ENCODE measurements around the gene DUS4L.

DNA sequence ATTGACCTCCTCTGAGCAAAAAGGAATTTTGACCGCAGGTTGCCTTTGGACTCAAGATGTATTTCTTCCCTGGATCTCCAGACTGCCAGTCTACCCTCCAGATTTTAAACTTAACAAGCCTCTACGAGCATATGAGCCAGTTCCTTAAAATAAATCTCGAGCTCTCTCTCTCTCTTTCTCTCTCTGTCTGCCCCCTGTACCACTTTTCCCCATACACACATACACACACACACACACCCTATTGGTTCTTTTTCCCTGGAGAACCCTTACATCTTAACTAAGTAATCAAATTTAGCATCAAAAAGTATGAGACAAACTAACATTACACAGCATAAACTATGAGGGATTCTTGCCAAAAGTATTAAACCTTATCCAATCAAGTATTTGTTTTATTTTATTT, 27.6 kb downstream of the DUS4L start:
- TF ChIP-seq POLR2AphosphoS5 (IDR thresholded peaks at IDR 0.05), result no peak
- TF ChIP-seq EP300 (IDR thresholded peaks at IDR 0.05), result no peak
- TF ChIP-seq POLR2A (IDR thresholded peaks at IDR 0.05), result no peak
- TF ChIP-seq, protein P1, sequence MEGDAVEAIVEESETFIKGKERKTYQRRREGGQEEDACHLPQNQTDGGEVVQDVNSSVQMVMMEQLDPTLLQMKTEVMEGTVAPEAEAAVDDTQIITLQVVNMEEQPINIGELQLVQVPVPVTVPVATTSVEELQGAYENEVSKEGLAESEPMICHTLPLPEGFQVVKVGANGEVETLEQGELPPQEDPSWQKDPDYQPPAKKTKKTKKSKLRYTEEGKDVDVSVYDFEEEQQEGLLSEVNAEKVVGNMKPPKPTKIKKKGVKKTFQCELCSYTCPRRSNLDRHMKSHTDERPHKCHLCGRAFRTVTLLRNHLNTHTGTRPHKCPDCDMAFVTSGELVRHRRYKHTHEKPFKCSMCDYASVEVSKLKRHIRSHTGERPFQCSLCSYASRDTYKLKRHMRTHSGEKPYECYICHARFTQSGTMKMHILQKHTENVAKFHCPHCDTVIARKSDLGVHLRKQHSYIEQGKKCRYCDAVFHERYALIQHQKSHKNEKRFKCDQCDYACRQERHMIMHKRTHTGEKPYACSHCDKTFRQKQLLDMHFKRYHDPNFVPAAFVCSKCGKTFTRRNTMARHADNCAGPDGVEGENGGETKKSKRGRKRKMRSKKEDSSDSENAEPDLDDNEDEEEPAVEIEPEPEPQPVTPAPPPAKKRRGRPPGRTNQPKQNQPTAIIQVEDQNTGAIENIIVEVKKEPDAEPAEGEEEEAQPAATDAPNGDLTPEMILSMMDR (IDR thresholded peaks at IDR 0.05), result no peak

All from sigmoid colon (tissue), 4 donors.